ENCODE results near the gene RBM17.

DNA sequence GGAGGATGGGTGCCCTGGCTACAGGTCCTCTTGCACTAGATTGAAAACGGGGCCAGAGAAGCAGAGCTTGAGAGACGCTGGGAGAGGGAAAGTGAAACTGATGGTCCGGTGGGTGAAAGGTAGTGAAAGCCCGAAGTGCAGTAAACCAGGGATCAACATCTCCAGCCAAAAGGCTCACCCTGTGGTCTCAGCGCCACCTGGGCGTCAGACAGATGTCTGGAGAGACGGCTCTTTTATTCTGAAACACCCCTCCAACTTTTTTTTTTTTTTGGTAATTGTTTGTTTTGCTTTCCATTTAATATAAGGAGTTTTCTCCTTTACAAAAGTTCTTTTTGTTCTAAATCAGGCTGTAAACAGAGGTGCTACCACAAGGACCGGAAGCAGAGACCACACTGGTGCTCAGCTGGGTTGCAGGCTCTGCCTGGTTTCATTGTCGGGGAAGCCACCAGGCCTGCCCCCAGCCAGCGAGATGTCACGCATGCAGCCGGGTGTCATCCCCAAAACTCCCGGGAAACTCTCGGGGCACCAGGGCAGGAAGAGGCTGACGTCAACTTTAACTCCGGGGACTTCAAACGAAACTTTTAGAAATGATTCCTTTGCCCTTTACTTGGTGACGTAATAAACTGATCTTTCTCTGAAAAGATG, 37.9 kb upstream of the RBM17 start:
- TF ChIP-seq, protein P1, sequence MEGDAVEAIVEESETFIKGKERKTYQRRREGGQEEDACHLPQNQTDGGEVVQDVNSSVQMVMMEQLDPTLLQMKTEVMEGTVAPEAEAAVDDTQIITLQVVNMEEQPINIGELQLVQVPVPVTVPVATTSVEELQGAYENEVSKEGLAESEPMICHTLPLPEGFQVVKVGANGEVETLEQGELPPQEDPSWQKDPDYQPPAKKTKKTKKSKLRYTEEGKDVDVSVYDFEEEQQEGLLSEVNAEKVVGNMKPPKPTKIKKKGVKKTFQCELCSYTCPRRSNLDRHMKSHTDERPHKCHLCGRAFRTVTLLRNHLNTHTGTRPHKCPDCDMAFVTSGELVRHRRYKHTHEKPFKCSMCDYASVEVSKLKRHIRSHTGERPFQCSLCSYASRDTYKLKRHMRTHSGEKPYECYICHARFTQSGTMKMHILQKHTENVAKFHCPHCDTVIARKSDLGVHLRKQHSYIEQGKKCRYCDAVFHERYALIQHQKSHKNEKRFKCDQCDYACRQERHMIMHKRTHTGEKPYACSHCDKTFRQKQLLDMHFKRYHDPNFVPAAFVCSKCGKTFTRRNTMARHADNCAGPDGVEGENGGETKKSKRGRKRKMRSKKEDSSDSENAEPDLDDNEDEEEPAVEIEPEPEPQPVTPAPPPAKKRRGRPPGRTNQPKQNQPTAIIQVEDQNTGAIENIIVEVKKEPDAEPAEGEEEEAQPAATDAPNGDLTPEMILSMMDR (IDR thresholded peaks at IDR 0.05), result peak in 2 of 3 donors; percentile 8 to 20
- TF ChIP-seq POLR2A (IDR thresholded peaks at IDR 0.05), result no peak
